Epithelial cell of proximal tubule (primary cell): ENCODE data around the gene MAST4. TPM values are rescaled to one million over a fixed set of nuclear protein-coding genes. Genes with fewer than 3 reads are reported as not detected.
A peak's percentile ranks its signal among the peaks of the same experiment; 100 is the strongest.

ENCODE experiments used
- DNase-seq: peaks from one replicate; pipeline ENCODE4 v3.0.0-alpha.2; 2011; ENCODE audit warnings: low read depth
- H3K4me3 ChIP-seq: 2 replicates; pipeline ENCODE4 v1.5.1; 2011; ENCODE audit warnings: low read depth, mild to moderate bottlenecking, low read length
- total RNA-seq: library from RNA; depleted of rRNA; stranded (reverse); fragments of >200 nt; gene quantifications from 2 replicates; pipeline ENCODE4 v1.2.3, GENCODE V29; 2015
- TF ChIP-seq, protein P1 (sequence below): conservative IDR thresholded peaks from 2 replicates; pipeline ENCODE4 v1.5.1; 2012; ENCODE audit warnings: low read depth, mild to moderate bottlenecking, low read length

The MAST4 gene
- total RNA-seq, 1 donor from 2014 or later = 17.3 TPM

DNA sequence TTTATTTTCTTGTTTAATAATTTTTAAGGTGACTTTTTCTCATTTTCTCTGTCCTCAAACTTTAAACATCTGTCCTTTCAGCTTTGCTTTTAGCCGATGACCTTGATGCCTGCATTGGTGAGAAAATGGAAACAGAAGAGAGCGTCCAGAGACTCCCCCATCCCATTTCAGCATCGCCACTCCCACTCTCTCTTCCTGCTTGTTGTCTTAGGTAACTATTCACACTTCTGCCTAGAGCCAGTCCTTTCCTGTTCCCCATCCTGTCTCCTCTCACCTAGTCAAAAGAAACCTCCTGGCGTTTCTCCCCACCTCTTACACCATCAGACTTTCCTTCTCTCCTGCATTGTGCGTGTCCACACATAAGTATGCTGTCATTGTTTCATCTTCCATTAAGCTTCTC, 124.6 kb downstream of the MAST4 start:
- no peak overlapping the region for H3K4me3 ChIP-seq
- TF ChIP-seq, protein P1, sequence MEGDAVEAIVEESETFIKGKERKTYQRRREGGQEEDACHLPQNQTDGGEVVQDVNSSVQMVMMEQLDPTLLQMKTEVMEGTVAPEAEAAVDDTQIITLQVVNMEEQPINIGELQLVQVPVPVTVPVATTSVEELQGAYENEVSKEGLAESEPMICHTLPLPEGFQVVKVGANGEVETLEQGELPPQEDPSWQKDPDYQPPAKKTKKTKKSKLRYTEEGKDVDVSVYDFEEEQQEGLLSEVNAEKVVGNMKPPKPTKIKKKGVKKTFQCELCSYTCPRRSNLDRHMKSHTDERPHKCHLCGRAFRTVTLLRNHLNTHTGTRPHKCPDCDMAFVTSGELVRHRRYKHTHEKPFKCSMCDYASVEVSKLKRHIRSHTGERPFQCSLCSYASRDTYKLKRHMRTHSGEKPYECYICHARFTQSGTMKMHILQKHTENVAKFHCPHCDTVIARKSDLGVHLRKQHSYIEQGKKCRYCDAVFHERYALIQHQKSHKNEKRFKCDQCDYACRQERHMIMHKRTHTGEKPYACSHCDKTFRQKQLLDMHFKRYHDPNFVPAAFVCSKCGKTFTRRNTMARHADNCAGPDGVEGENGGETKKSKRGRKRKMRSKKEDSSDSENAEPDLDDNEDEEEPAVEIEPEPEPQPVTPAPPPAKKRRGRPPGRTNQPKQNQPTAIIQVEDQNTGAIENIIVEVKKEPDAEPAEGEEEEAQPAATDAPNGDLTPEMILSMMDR = no peak
- no peak for DNase-seq

DNA sequence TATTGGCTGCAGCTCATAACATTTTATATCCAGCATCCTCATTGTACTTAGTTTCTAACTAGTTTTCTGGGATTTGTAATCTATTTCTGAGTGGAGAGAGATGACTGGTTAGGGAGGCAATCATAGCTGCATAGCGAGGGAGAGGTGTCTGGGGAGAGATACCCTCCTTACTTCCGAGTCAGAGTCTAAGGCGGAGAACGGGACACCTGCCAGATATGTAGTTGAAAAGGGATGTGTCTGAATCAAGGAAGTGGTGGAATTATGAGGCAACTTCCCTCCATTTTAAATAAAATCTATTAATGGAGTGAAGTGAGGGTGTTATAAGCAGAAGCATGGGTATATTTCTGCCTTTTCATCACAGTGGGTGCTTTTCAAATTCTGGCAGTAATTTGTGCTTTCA, 126.5 kb downstream of the MAST4 start:
- DNase-seq = no peak
- TF ChIP-seq, protein P1 = no peak
- H3K4me3 ChIP-seq = no peak overlapping the region

DNA sequence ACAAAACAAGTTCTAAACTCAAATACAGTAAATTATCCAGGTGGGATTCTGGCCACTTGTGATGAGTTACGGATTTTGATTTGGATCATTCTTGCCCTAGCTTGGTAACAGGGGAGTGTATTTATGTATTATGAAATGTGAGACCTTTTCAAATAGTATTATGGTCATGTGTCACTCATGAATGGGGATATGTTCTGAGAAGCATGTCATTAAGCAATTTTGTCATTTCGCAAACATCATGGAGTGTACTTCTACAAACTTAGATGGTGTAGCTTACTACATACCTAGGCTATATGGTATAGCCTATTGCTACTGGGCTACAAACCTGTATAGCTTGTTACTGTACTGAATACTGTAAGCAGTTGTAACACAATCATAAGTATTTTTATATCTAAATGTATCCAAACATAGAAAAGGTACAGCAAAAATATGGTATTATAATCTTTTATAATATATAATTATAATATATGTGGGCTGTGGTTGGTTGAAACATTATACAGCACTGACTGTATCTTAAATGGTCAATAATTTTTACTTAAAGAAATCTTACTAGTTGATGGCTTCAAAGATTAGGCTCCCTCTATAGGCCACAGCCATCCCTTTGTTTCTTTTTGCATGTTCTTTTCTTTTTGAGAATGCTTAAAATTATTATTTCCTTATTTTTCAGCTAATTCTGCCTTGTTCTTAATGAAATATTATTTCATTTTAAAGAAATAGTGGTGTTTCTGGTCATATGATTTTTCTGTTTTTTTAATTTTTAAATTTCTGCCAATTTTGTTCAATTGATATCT, 128.4 kb downstream of the MAST4 start:
- TF ChIP-seq, protein P1 = peak; percentile 52
- no peak for DNase-seq
- no peak overlapping the region for H3K4me3 ChIP-seq

DNA sequence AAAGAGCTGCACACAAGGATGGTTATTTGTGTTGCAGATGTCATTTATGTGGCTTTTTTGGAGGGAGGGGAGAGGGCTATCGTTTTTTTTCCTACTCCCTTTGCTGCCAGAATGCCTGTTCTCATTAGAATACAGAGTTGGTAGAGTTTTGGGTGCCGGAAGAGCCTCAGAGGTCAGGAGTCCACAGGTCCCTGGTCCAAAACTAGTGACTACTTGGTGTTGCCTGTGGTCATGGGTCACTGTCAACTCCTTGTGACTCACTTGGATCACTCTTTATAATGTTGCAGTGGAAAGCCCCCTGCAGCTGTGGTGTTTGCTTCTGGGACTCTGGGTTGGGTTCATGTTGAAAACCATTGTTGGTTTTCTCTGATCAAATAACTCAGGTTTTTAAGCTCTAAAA, 131.4 kb downstream of the MAST4 start:
- DNase-seq = no peak
- TF ChIP-seq, protein P1 = no peak
- H3K4me3 ChIP-seq = no peak overlapping the region

DNA sequence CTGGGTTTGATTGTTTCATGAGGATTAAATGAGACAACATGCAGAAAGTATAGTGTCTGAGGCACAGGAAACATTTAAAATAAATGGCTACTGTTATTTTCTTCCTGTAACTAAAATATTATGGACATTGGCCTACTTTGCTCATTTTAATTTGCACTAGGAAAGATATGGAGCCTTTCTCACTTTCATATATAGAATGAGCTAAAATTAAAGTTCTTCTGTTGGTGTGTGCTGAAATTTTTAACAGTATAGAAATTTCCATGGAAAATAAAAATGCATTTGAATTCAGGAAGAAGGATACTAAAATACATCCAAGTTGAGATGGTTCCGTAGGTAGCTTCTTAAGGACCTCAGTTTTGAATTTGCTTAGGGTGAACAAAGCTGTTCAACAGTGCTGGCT, 131.9 kb downstream of the MAST4 start:
- TF ChIP-seq, protein P1 = no peak
- H3K4me3 ChIP-seq = no peak overlapping the region
- DNase-seq = no peak

DNA sequence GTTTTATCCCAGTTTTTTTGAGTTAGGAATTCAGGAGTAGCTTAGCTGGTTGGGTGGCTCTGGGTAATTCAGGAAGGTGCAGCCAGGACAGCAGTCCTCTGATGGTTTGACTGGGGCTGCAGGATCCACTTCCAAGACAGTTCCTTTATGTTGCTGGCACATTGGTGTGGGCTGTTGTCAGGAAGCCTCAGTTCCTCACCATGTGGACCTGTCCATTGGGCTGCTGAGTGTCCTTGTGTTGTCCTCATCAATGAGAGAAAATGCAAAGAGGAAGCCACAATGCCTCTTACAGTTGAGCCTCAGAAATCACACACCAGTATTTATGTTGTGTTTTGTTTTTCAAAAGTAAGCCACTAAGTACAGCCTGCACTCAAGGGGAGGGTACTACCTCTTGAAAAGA, 140.9 kb downstream of the MAST4 start:
- no peak overlapping the region for H3K4me3 ChIP-seq
- TF ChIP-seq, protein P1 = no peak
- no peak for DNase-seq

DNA sequence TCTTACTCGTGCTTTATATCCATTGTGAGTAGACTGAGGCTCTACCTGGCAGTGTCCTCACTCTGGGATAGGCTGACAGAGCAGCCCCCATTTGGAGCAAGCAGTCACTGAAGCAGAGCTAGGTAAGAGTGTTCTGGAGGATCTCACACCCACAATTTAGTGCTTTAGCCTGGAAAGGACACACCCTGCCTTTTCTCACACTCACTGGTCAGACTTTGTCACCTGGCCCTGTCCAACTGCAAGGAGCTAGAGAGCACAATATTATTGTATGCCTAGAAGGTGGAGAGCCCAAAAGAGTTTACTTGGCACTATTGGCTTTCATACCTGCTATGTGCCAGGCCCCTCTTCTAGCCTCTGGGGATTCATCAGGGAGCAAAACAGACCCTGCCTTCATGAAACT, 141.9 kb downstream of the MAST4 start:
- no peak overlapping the region for H3K4me3 ChIP-seq
- no peak for DNase-seq
- TF ChIP-seq, protein P1 = no peak
